Neural progenitor cell (in vitro differentiated cells): ENCODE data around the gene TREH. TPM values are rescaled to one million over a fixed set of nuclear protein-coding genes. Genes with fewer than 3 reads are reported as not detected.

Source experiments
- DNase-seq: peaks from one replicate; pipeline ENCODE4 v3.0.0-alpha.2; 2016; ENCODE audit warnings: low spot score
- H2AFZ ChIP-seq: fragments of 200-600 bp; sonication (generic); replicated peaks from 2 replicates; pipeline ENCODE4 v1.6.1; 2016; ENCODE audit warnings: antibody characterized with exemption
- H3F3A ChIP-seq: fragments of 200-600 bp; sonication (generic); 2 replicates; pipeline ENCODE4 v1.6.1; 2016; ENCODE audit warnings: antibody characterized with exemption, low read depth
- H3K27ac ChIP-seq: fragments of 200-600 bp; sonication (generic); 2 replicates; pipeline ENCODE4 v1.5.1; 2016; ENCODE audit warnings: mild to moderate bottlenecking
- H3K27me3 ChIP-seq: fragments of 200-600 bp; sonication (generic); 2 replicates; pipeline ENCODE4 v1.6.1; 2016; ENCODE audit warnings: mild to moderate bottlenecking, moderate library complexity
- H3K36me3 ChIP-seq: fragments of 200-600 bp; sonication (generic); 2 replicates; pipeline ENCODE4 v1.5.1; 2016
- H3K4me1 ChIP-seq: fragments of 200-600 bp; sonication (generic); 2 replicates; pipeline ENCODE4 v1.6.1; 2016; ENCODE audit warnings: mixed run types
- H3K4me2 ChIP-seq: fragments of 200-600 bp; sonication (generic); 2 replicates; pipeline ENCODE4 v1.6.1; 2016
- H3K4me3 ChIP-seq: fragments of 200-600 bp; sonication (generic); 2 replicates; pipeline ENCODE4 v1.5.1; 2016
- H3K79me2 ChIP-seq: fragments of 200-600 bp; sonication (generic); 2 replicates; pipeline ENCODE4 v1.6.1; 2016; ENCODE audit warnings: low read depth
- H3K9ac ChIP-seq: fragments of 200-600 bp; sonication (generic); 2 replicates; pipeline ENCODE4 v1.6.1; 2016
- H3K9me3 ChIP-seq: fragments of 200-600 bp; sonication (generic); 2 replicates; pipeline ENCODE4 v1.5.1; 2016; ENCODE audit warnings: low read depth
- H4K20me1 ChIP-seq: fragments of 200-600 bp; sonication (generic); 2 replicates; pipeline ENCODE4 v1.6.1; 2016; ENCODE audit warnings: low read depth
- H3K27ac Mint-ChIP-seq: 3 replicates; pipeline ENCODE4 v1.8.0; 2021; ENCODE audit warnings: mixed read lengths
- H3K27me3 Mint-ChIP-seq: 2 replicates; pipeline ENCODE4 v1.8.0; 2022; ENCODE audit warnings: low read depth, mild to moderate bottlenecking, inconsistent platforms, moderate library complexity, mixed read lengths; ENCODE audit not compliant: insufficient read depth
- H3K36me3 Mint-ChIP-seq: 3 replicates; pipeline ENCODE4 v1.8.0; 2021; ENCODE audit warnings: mixed read lengths
- H3K4me1 Mint-ChIP-seq: 3 replicates; pipeline ENCODE4 v1.8.0; 2021; ENCODE audit warnings: mixed read lengths
- H3K4me3 Mint-ChIP-seq: 3 replicates; pipeline ENCODE4 v1.8.0; 2021; ENCODE audit warnings: mild to moderate bottlenecking, moderate library complexity, mixed read lengths
- H3K9me3 Mint-ChIP-seq: 3 replicates; pipeline ENCODE4 v1.8.0; 2020; ENCODE audit warnings: mixed read lengths
- CTCF ChIP-seq: fragments of 200-600 bp; sonication (generic); IDR thresholded peaks from 2 replicates; pipeline ENCODE4 v1.5.1; 2017; ENCODE audit warnings: antibody characterized with exemption, mild to moderate bottlenecking
- EZH2 ChIP-seq: fragments of 200-600 bp; sonication (generic); IDR thresholded peaks from 2 replicates; pipeline ENCODE4 v1.6.1; 2017; ENCODE audit warnings: antibody characterized with exemption, mild to moderate bottlenecking, moderate library complexity
- EZH2phosphoT487 ChIP-seq: fragments of 200-600 bp; sonication (generic); IDR thresholded peaks from 2 replicates; pipeline ENCODE4 v1.6.1; 2017; ENCODE audit warnings: antibody characterized with exemption
- total RNA-seq: library from RNA; depleted of rRNA; stranded (reverse); fragments of >200 nt; gene quantifications from 2 replicates; pipeline ENCODE4 v1.2.3, GENCODE V29; 2015; ENCODE audit warnings: low replicate concordance

Gene TREH
- total RNA-seq, 1 donor from 2014 or later = not detected

- H3K4me3 Mint-ChIP-seq = peak overlapping the region; percentile 82
- H3K36me3 ChIP-seq = no peaks in the 10 kb centered on the region
- peak overlapping the region; percentile 78 for H3K4me2 ChIP-seq
- no peak overlapping the region for H3K27ac Mint-ChIP-seq
- H2AFZ ChIP-seq = peak overlapping the region; percentile 78
- H3K36me3 Mint-ChIP-seq = no peaks in the 10 kb centered on the region
- peaks cover 23% of the 10 kb centered on the region for H3K27me3 Mint-ChIP-seq
- no peak overlapping the region for H3K27ac ChIP-seq
- H3F3A ChIP-seq = peaks cover 33% of the 10 kb centered on the region
- no peaks in the 10 kb centered on the region for H3K79me2 ChIP-seq
- peaks cover 62% of the 10 kb centered on the region for H3K4me1 ChIP-seq
- peaks cover 9% of the 10 kb centered on the region for H4K20me1 ChIP-seq
- peaks cover 61% of the 10 kb centered on the region for H3K4me1 Mint-ChIP-seq
- TF ChIP-seq CTCF (no peak), EZH2phosphoT487 (peak; percentile 57), EZH2 (peak; percentile 65)
- peak; percentile 56 for DNase-seq
- no peak overlapping the region for H3K9ac ChIP-seq
- H3K9me3 ChIP-seq = no peaks in the 10 kb centered on the region
- H3K4me3 ChIP-seq = peak overlapping the region; percentile 41
- no peaks in the 10 kb centered on the region for H3K9me3 Mint-ChIP-seq
- peaks cover 68% of the 10 kb centered on the region for H3K27me3 ChIP-seq
Measured at GRCh38 chr11:118609380-118610224, 69.8 kb downstream of the TREH start.

GRCh38 chr11:118608360-118609227 lies 70.9 kb downstream of the TREH start:
- Histone ChIP-seq H3K27ac (no peak overlapping the region), H3K9me3 (no peaks in the 10 kb centered on the region), H3K36me3 (no peaks in the 10 kb centered on the region), H3K27me3 (peaks cover 68% of the 10 kb centered on the region), H3K4me3 (peak overlapping the region; percentile 58), H4K20me1 (peaks cover 9% of the 10 kb centered on the region), H2AFZ (peak overlapping the region; percentile 58), H3K4me2 (peak overlapping the region; percentile 87), H3K4me1 (peaks cover 56% of the 10 kb centered on the region), H3K9ac (no peak overlapping the region), H3K79me2 (no peaks in the 10 kb centered on the region), H3F3A (peaks cover 29% of the 10 kb centered on the region)
- H3K27me3 Mint-ChIP-seq = peaks cover 20% of the 10 kb centered on the region
- peak; percentile 54 for DNase-seq
- H3K4me3 Mint-ChIP-seq = peak overlapping the region; percentile 82
- TF ChIP-seq EZH2 = peak; percentile 91
- TF ChIP-seq CTCF = no peak
- peak; percentile 77 for TF ChIP-seq EZH2phosphoT487
- H3K9me3 Mint-ChIP-seq = no peaks in the 10 kb centered on the region
- H3K27ac Mint-ChIP-seq = peak overlapping the region; percentile 1
- no peaks in the 10 kb centered on the region for H3K36me3 Mint-ChIP-seq
- H3K4me1 Mint-ChIP-seq = peaks cover 60% of the 10 kb centered on the region

GRCh38 chr11:118607401-118608359 lies 71.8 kb downstream of the TREH start, which contains the start of gene PHLDB1:
PHLDB1 (plus strand) TSS chr11:118607615; CDS start chr11:118613837, 6,222 bp downstream.
- Histone ChIP-seq H3K9ac (no peak within 1 kb of the TSS), H2AFZ (peak within 1 kb of the TSS; percentile 58), H3K79me2 (no peaks in the 10 kb centered on the region), H3K36me3 (no peaks in the 10 kb centered on the region), H3K4me3 (peak within 1 kb of the TSS; percentile 58), H3K4me2 (peak within 1 kb of the TSS; percentile 87), H4K20me1 (peaks cover 9% of the 10 kb centered on the region), H3K4me1 (peaks cover 46% of the 10 kb centered on the region), H3K27ac (no peak within 1 kb of the TSS), H3K9me3 (no peaks in the 10 kb centered on the region), H3F3A (peaks cover 35% of the 10 kb centered on the region), H3K27me3 (peaks cover 68% of the 10 kb centered on the region)
- H3K36me3 Mint-ChIP-seq = peaks cover 3% of the 10 kb centered on the region
- no peak within 1 kb of the TSS for H3K27ac Mint-ChIP-seq
- TF ChIP-seq CTCF (peak; percentile 52), EZH2 (no peak)
- H3K27me3 Mint-ChIP-seq = peaks cover 20% of the 10 kb centered on the region
- no peaks in the 10 kb centered on the region for H3K9me3 Mint-ChIP-seq
- peaks cover 59% of the 10 kb centered on the region for H3K4me1 Mint-ChIP-seq
- H3K4me3 Mint-ChIP-seq = peak within 1 kb of the TSS; percentile 82
- DNase-seq = peak; percentile 65
